NB4 (cell line): Measurements from ENCODE around the gene NPLOC4.

Experiments used
- DNase-seq: peaks from one replicate; pipeline ENCODE4 v3.0.0; 2010; ENCODE audit warnings: low read depth
- H3K4me3 ChIP-seq: one replicate; pipeline ENCODE4 v1.5.1; 2011; ENCODE audit warnings: mild to moderate bottlenecking, low read depth, low read length, moderate library complexity
- CTCF ChIP-seq: IDR thresholded peaks from one replicate; pipeline ENCODE4 v1.5.1; 2012; ENCODE audit warnings: low read depth, low read length
- MAX ChIP-seq: IDR thresholded peaks from 2 replicates; pipeline ENCODE4 v1.6.1; 2011; ENCODE audit warnings: low read depth, low read length
- MYC ChIP-seq: IDR thresholded peaks from 2 replicates; pipeline ENCODE4 v1.6.1; 2011; ENCODE audit warnings: low read depth, low read length
- POLR2A ChIP-seq: IDR thresholded peaks from 2 replicates; pipeline ENCODE4 v1.6.1; 2011; ENCODE audit warnings: mild to moderate bottlenecking; ENCODE audit not compliant: insufficient read length; ENCODE audit errors: extremely low read depth

The NPLOC4 gene

GRCh38 chr17:81536299-81537290 lies 100.3 kb downstream of the NPLOC4 start:
- DNase-seq: no peak
- no peak overlapping the region for H3K4me3 ChIP-seq
- TF ChIP-seq MAX: no peak
- no peak for TF ChIP-seq MYC
- no peak for TF ChIP-seq CTCF
- no peak for TF ChIP-seq POLR2A

- H3K4me3 ChIP-seq: no peak overlapping the region
- TF ChIP-seq MYC: no peak
- no peak for TF ChIP-seq CTCF
- TF ChIP-seq POLR2A: no peak
- TF ChIP-seq MAX: no peak
- no peak for DNase-seq
Measured at GRCh38 chr17:81535480-81536298, 101.2 kb downstream of the NPLOC4 start.

- TF ChIP-seq POLR2A (no peak), CTCF (no peak), MYC (no peak), MAX (no peak)
- DNase-seq: no peak
- no peak overlapping the region for H3K4me3 ChIP-seq
Measured at GRCh38 chr17:81535007-81535328, 101.9 kb downstream of the NPLOC4 start.

GRCh38 chr17:81534157-81535006 lies 102.5 kb downstream of the NPLOC4 start:
- no peak for TF ChIP-seq MYC
- TF ChIP-seq CTCF: no peak
- no peak for TF ChIP-seq POLR2A
- TF ChIP-seq MAX: no peak
- H3K4me3 ChIP-seq: no peak overlapping the region
- peak; percentile 37 for DNase-seq

GRCh38 chr17:81533339-81534141 lies 103.4 kb downstream of the NPLOC4 start:
- H3K4me3 ChIP-seq: no peak overlapping the region
- DNase-seq: peak; percentile 43
- no peak for TF ChIP-seq POLR2A
- no peak for TF ChIP-seq MAX
- TF ChIP-seq CTCF: no peak
- TF ChIP-seq MYC: no peak
